ENCODE data around the gene ZNF773. TPM values are rescaled to one million over a fixed set of nuclear protein-coding genes. Genes with fewer than 3 reads are reported as not detected.
"Not testable (repeated sequence)": the region's sequence is repeated elsewhere in the genome, so short reads cannot be mapped to it uniquely, and the experiment has no call there.

Gene ZNF773
- total and polyA plus RNA-seq, 4 donors: 1.4 to 7.4 (median 4.5) TPM

- no peak overlapping the region for H3K27ac ChIP-seq (ENCODE audit: low read depth in 1 of 2, low read length in 2 of 2)
- no peak for DNase-seq (ENCODE audit: low spot score)
- no peaks in the 10 kb centered on the region for H3K27me3 ChIP-seq (ENCODE audit: control insufficient read depth in 4 of 4, insufficient read depth in 4 of 4, low read length in 3 of 4)
- peaks cover 7 to 26% (median 17%) of the 10 kb centered on the region in 4 donors for H3K36me3 ChIP-seq (ENCODE audit: control insufficient read depth in 4 of 4, insufficient read depth in 3 of 4, low read depth in 1 of 4, low read length in 3 of 4)
- H3K9me3 ChIP-seq (ENCODE audit: control insufficient read depth in 4 of 4, low read length in 3 of 4): peaks cover 25 to 62% (median 38%) of the 10 kb centered on the region in 4 donors
- TF ChIP-seq ATF3 (IDR thresholded peaks at IDR 0.05): no peak
- TF ChIP-seq TAF1 (conservative IDR thresholded peaks at IDR 0.05): no peak
- TF ChIP-seq MAX (IDR thresholded peaks at IDR 0.05): no peak
- no peak for TF ChIP-seq RXRA (IDR thresholded peaks at IDR 0.05)
- no peak for TF ChIP-seq HNF4A (conservative IDR thresholded peaks at IDR 0.05)
- no peak for TF ChIP-seq YY1 (IDR thresholded peaks at IDR 0.05)
- no peak for TF ChIP-seq ZBTB33 (IDR thresholded peaks at IDR 0.05)
- H3K4me1 ChIP-seq (ENCODE audit: control insufficient read depth in 4 of 4, insufficient read depth in 4 of 4, low read length in 3 of 4): no peaks in the 10 kb centered on the region
- H3K9ac ChIP-seq (ENCODE audit: low read depth in 1 of 2, low read length in 2 of 2): no peak overlapping the region
- 97% methylated on average over 6 of the region's 6 CpGs for WGBS
- peak overlapping the region in 2 of 3 donors; percentile 3 to 20 for H3K4me3 ChIP-seq (ENCODE audit: low read depth in 1 of 3, low read length in 3 of 3)
Measured at GRCh38 chr19:57512845-57513244, 13.1 kb downstream of the ZNF773 start.

- H3K27ac ChIP-seq (ENCODE audit: low read depth in 1 of 2, low read length in 2 of 2): no peak overlapping the region
- TF ChIP-seq HNF4G (IDR thresholded peaks at IDR 0.05) (no peak), RXRA (IDR thresholded peaks at IDR 0.05) (no peak), REST (IDR thresholded peaks at IDR 0.05) (no peak), CTCF (IDR thresholded peaks at IDR 0.05; ENCODE audit: low read depth, low read length, missing input control) (no peak), NR2F2 (IDR thresholded peaks at IDR 0.05) (no peak), SP1 (IDR thresholded peaks at IDR 0.05) (no peak), FOXA2 (IDR thresholded peaks at IDR 0.05) (no peak), JUND (IDR thresholded peaks at IDR 0.05) (no peak), YY1 (IDR thresholded peaks at IDR 0.05) (no peak), ATF3 (IDR thresholded peaks at IDR 0.05) (no peak), GABPA (IDR thresholded peaks at IDR 0.05 in 1 of 2, conservative IDR thresholded peaks at IDR 0.05 in 1 of 2) (no peak), ZBTB33 (IDR thresholded peaks at IDR 0.05) (no peak), MAX (IDR thresholded peaks at IDR 0.05) (no peak), HNF4A (conservative IDR thresholded peaks at IDR 0.05) (no peak), TAF1 (conservative IDR thresholded peaks at IDR 0.05) (no peak), EGR1 (IDR thresholded peaks at IDR 0.05; ENCODE audit: low read depth in 2 of 2) (no peak)
- peak overlapping the region in 2 of 3 donors; percentile 18 to 22 for H3K4me3 ChIP-seq (ENCODE audit: low read depth in 1 of 3, low read length in 3 of 3)
- no peaks in the 10 kb centered on the region for H3K4me1 ChIP-seq (ENCODE audit: control insufficient read depth in 4 of 4, insufficient read depth in 4 of 4, low read length in 3 of 4)
- no peak overlapping the region for H3K9ac ChIP-seq (ENCODE audit: low read depth in 1 of 2, low read length in 2 of 2)
- DNase-seq (ENCODE audit: low spot score): no peak
- H3K9me3 ChIP-seq (ENCODE audit: control insufficient read depth in 4 of 4, low read length in 3 of 4): peaks cover 26 to 68% (median 40%) of the 10 kb centered on the region in 4 donors
- WGBS: 94% methylated on average over 5 of the region's 5 CpGs
- H3K36me3 ChIP-seq (ENCODE audit: control insufficient read depth in 4 of 4, insufficient read depth in 3 of 4, low read depth in 1 of 4, low read length in 3 of 4): peaks cover 7 to 21% (median 14%) of the 10 kb centered on the region in 4 donors
- no peaks in the 10 kb centered on the region for H3K27me3 ChIP-seq (ENCODE audit: control insufficient read depth in 4 of 4, insufficient read depth in 4 of 4, low read length in 3 of 4)
Measured at GRCh38 chr19:57515255-57515654, 15.5 kb downstream of the ZNF773 start.

- WGBS: 94% methylated on average over 4 of the region's 4 CpGs
- peaks cover 20 to 57% (median 38%) of the 10 kb centered on the region in 4 donors for H3K9me3 ChIP-seq (ENCODE audit: control insufficient read depth in 4 of 4, low read length in 3 of 4)
Measured at GRCh38 chr19:57518021-57518420, 18.3 kb downstream of the ZNF773 start.

More at GRCh38 chr19:57518021-57518420, 18.3 kb downstream of the ZNF773 start:
- H3K4me1 ChIP-seq (ENCODE audit: control insufficient read depth in 4 of 4, insufficient read depth in 4 of 4, low read length in 3 of 4); H3K27ac ChIP-seq (ENCODE audit: low read depth in 1 of 2, low read length in 2 of 2); H3K9ac ChIP-seq (ENCODE audit: low read depth in 1 of 2, low read length in 2 of 2); H3K27me3 ChIP-seq (ENCODE audit: control insufficient read depth in 4 of 4, insufficient read depth in 4 of 4, low read length in 3 of 4); DNase-seq (ENCODE audit: low spot score): not testable (repeated sequence)
- peak overlapping the region in 1 of 3 donors; percentile 26 for H3K4me3 ChIP-seq (ENCODE audit: low read depth in 1 of 3, low read length in 3 of 3)
- peaks cover 7 to 21% (median 14%) of the 10 kb centered on the region in 4 donors for H3K36me3 ChIP-seq (ENCODE audit: control insufficient read depth in 4 of 4, insufficient read depth in 3 of 4, low read depth in 1 of 4, low read length in 3 of 4)

All from liver (tissue), 9 donors.